Activated CD4-positive, alpha-beta T cell treated with anti-CD3 and anti-CD28 coated beads, Interleukin-2, Interleukin-4, amounts not matched to agents 100 ng/mL and 50 ng/mL, durations not matched to agents 16 hours and 8 hours (primary cell): ENCODE data around the gene EEFSEC.

Source experiments
- DNase-seq: peaks from one replicate; pipeline ENCODE4 v3.0.0-alpha.2; 2020; ENCODE audit warnings: low spot score

EEFSEC gene

GRCh38 chr3:128353361-128353965 is 200.2 kb downstream of the EEFSEC start:
- no peak for DNase-seq

GRCh38 chr3:128353991-128354687 is 200.9 kb downstream of the EEFSEC start:
- no peak for DNase-seq

- no peak for DNase-seq
Observed at GRCh38 chr3:128354788-128355542, 201.7 kb downstream of the EEFSEC start.

GRCh38 chr3:128355543-128355919 is 202.2 kb downstream of the EEFSEC start:
- DNase-seq, result no peak

DNA sequence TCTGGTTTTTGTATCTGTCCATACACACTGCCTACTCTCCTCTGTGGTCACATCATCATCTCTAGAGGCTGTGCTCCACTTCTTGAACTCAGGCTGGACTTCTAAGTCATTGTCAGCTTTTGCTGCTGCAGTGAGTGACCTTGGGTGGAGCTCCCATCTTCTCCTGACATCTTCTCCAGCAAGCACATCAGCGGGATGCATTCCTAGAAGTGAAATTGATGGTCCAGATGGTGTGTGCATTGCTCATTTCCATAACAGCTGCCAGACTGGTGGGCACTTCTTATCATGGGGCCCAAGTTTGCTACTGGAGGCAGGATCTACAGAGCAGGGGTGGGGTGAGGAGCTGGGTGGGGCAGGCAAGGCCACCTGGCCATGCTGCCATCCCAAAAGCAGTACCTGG is 203.5 kb downstream of the EEFSEC start:
- DNase-seq, result no peak

DNA sequence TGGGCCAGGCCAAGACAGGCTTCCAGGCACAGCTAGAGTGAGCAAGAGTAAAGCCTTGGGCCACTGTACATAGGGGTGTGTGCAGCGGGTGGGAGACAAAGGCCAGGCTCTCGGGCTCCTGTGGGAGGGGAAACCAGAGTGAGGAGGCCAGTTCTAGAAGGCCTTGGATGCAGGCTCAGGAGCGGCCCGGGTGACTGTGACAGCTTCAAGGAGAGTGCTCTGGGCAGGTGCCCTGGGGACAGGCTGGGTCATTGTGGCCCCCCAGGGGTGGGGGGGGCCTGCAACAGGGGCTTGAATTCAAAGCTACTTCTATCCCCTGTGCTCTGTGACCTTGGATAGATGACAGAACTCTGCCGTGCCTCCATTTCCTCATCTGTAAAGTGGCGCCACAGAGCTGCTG is 204.3 kb downstream of the EEFSEC start:
- no peak for DNase-seq

GRCh38 chr3:128358156-128358895 is 205.0 kb downstream of the EEFSEC start:
- no peak for DNase-seq

DNA sequence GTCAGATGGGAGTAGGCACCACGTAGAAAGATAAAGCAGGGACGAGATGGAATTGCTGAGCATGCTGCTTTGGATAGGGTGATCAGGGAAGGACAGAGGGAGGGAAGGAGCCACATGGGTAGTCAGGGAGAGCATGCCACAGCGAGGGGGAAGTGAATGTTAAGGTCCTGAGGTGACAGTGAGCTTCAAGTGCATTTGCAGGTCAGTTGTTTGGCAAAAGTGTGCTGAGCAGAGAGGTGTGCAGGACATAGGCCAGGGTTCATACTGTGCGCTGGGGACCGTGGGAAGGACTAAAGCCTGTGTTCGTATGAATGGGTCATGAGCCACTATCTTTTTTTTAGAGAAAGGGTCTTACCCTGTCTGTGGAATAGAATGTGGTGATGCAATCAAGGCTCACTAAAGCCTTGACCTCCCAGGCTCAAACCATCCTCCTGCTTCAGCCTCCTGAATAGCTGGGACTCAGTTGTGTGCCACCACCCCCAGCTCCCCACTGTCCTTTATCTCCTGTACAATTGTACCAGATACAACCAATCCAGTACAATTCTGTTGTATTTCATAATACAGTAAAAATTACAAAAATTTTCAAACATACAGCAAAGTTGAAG is 205.9 kb downstream of the EEFSEC start:
- DNase-seq, result no peak

DNA sequence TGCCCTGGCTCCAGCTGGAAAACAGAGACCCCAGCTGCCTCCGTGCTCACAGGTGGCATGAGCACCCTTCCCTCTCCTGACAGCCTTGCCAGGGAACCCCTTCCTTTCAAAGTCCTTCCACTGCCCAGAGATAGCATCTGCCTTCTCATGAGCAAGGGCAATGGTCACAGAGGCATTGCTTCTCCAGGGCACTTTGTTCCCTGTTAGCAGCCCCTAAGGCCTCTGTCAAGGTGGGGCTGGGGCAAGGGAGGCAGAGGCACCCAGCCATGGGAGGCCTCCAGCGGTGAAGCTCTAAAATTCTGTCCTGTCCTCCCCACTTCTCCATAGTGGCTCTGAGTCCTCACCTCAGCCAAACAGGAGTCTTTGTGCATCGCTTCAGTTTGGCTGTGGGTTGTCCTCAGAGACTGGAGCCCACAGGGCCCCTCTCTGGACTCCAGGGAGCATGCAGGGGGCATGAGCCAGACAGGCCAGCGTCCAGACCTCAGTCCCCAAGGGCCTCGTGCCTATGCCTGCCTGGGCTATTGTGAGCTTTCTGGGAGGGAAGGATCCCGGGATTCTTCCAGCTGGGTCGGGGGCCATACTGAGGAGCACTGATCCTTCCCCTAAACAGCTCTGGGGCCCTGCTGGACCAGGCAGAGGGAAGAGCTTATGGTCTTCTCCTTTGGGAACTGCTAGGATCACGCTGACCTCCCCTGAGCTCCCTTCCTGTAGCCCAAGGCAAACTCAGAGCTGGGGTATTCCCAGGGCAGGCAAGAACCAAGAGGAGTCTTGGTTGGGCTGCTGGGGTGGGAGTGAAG is 206.8 kb downstream of the EEFSEC start:
- DNase-seq, result no peak

DNA sequence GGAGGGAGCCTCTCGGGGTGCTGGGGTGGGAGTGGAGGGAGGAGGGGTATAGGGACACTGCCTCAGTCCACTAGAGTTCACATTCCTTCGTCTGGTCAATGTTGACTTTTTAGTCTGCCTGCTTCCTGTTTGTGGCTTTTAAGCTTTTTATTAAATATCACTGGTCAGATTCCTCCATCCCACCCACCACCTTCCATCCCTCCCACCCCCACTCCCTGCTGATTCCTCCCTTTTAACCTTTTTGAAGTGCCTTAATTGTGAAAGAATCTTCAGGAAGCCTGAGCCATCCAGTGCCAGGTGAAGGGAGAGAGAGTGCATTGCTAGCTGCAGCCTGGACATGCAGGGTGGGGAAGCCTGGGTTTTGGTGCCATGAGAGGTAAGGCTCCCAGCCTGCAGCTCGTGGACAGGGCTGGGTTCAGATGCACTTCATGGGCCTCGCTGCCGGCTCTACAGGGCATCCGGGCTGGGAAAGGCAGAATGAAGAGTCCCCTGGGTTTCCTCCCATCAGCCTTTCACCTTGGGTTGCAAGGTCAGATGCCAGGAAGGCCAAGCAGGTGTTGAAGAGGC is 207.5 kb downstream of the EEFSEC start:
- no peak for DNase-seq

GRCh38 chr3:128362026-128362965 is 209.0 kb downstream of the EEFSEC start:
- DNase-seq, result no peak

DNA sequence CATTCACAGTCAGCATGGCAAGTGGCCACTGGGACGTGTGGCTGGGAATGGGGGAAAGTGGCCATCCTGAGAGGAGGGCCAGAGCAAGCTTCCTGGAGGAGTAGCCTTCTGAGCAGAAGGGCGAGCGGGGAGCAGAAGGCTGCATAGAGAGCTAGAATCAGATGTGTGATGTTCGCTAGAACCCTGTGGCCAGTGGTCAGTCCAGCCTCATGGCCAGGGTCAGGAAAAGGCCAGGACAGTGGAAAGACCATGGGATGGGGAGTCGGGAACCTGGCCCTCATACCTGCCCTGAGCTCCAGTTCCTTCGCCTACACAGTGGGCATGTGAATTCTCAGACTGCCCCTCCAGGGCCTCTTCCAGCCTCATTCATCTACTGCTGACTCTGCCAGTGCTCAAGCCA is 211.0 kb downstream of the EEFSEC start:
- no peak for DNase-seq

- DNase-seq, result no peak
Observed at GRCh38 chr3:128364808-128365360, 211.6 kb downstream of the EEFSEC start.

GRCh38 chr3:128366136-128366535 is 212.9 kb downstream of the EEFSEC start:
- no peak for DNase-seq

DNA sequence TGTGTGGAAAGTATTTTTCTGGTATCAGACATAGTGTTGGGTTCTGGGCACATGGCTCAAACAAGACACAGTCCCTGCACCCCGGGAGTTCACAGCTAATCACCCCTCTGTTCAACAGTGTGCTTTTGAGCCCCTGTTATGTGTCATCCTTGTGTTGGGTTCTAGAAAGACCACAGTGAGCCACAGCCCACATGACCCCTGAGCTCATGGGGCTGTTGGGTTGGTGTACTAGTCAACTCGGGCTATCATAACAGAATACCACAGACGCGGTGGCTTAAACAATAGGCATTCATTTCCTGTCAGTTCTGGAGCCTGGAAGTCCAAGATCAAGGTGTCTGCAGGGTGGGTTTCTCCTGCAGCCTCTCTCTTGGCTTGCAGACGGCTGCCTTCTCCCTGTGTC is 213.4 kb downstream of the EEFSEC start:
- DNase-seq, result no peak

GRCh38 chr3:128367221-128367620 is 213.9 kb downstream of the EEFSEC start:
- DNase-seq, result no peak

DNA sequence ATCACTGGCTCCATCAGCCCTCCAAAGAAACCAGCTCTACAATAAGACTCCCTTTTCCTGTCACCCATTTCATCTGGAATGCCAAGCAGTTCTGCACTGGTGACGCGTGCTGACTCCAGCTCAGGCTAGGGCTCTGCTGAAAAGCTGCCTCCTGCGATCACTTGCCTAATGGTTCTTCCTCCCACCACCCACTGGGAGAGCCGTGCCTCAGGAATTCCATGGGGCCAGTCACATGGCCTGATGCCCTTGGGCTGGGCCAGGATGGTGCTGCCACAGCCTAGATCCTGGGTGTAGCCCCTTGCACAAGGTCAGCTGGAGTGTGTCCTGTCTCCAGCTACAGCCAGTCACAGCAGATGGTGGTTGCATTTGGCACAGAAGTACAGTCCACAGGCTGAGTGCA is 214.5 kb downstream of the EEFSEC start:
- DNase-seq, result no peak

DNA sequence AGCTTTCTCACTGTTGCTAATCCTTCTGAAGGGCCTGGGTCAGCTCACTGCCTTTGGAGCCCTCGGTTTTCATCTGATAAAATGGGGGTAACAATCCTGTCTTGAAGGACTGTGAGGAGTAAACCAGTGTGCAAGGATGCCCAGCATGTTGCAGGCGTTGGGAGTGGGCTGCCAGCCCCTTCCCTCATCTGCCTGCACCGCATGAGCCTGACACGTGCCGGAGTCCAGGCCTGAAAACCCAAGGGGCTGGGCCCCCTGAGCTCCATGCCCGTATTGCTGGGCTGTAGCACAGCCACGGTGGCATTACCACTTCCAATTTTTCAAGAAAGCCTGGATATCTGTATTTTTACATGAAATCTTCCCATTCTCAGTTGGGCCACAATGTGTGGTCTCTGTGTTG is 215.3 kb downstream of the EEFSEC start:
- DNase-seq, result no peak

DNA sequence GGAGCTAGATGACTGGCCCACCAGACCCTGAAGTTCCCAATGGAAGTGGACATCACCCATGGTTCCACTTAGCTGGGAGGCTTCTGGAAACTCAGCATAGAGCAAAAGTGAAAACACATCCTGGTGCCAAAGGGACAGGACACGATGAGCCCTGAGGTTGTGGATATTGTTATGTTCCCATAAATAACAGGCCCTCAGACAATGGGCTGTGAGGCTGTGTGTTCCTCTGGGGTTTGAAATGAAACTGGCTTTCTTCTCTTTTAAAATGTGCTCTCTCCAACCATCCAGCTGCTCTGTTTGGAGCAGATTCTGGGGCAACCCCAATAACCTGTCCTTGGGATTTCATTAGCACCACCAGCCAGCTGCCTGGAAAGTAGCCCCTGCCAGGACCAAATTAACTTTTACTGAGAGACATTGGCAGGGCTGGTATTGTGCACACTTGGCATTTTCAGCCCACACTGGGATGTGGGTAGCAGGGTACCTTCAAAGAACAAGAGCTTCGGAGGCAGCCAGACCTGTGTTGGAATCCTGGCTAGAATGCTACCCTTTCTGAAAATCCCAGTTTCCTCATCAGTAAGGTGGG is 215.9 kb downstream of the EEFSEC start:
- no peak for DNase-seq
